HEK293 (cell line): ENCODE data around the gene EFHC1.

Experiments used
- CTCF ChIA-PET: fragments of 350-600 bp; formaldehyde crosslinking; extraction: SDS; loops from one replicate; lab custom pipeline; 2021; ENCODE audit warnings: antibody characterized with exemption; lab: Yijun Ruan, JAX
- POLR2A ChIA-PET: fragments of 300-600 bp; formaldehyde crosslinking; extraction: SDS; loops from one replicate; lab custom pipeline; 2020; ENCODE audit warnings: antibody characterized with exemption, inconsistent platforms; lab: Yijun Ruan, JAX
- H3K27ac ChIP-seq: fragments of 200-500 bp; sonication (Bioruptor generic); 2 replicates; pipeline ENCODE4 v1.5.1; 2014; ENCODE audit warnings: low read depth, low read length, control low read depth, inconsistent platforms; ENCODE audit errors: extremely low read depth
- H3K36me3 ChIP-seq, 2 experiments: fragments of 200-500 bp in 1 of 2; sonication (Bioruptor generic) in 1 of 2; 1 replicate in 1 of 2; 2 replicates in 1 of 2; pipeline ENCODE4 v1.5.1; 2014 to 2017; ENCODE audit warnings: inconsistent platforms in 2 of 2, low read length in 2 of 2; ENCODE audit not compliant: control insufficient read depth in 2 of 2, insufficient read depth in 1 of 2
- H3K4me1 ChIP-seq: fragments of 200-500 bp; sonication (Bioruptor generic); 2 replicates; pipeline ENCODE4 v1.5.1; 2014; ENCODE audit warnings: mild to moderate bottlenecking, low read length, inconsistent platforms; ENCODE audit not compliant: control insufficient read depth, insufficient read depth
- H3K4me3 ChIP-seq: 2 replicates; pipeline ENCODE4 v1.5.1; 2011; ENCODE audit warnings: low read depth, mild to moderate bottlenecking, control low read depth, low read length, moderate library complexity
- H3K9me3 ChIP-seq: fragments of 200-500 bp; sonication (Bioruptor generic); 2 replicates; pipeline ENCODE4 v1.5.1; 2014; ENCODE audit warnings: low read depth, low read length, inconsistent platforms; ENCODE audit not compliant: control insufficient read depth, insufficient read depth
- BCL6B ChIP-seq: fragments of 450-650 bp; formaldehyde crosslinking; IDR thresholded peaks from 2 replicates; pipeline ENCODE4 v1.5.1; 2017; ENCODE audit warnings: missing biosample characterization, missing genetic modification characterization
- GLI4 ChIP-seq: fragments of 450-650 bp; formaldehyde crosslinking; IDR thresholded peaks from 2 replicates; pipeline ENCODE4 v1.5.1; 2016; ENCODE audit warnings: missing biosample characterization, missing genetic modification characterization
- PBX3 ChIP-seq: sonication (generic); formaldehyde crosslinking; IDR thresholded peaks from 2 replicates; pipeline ENCODE4 v1.8.1; 2022; ENCODE audit warnings: mild to moderate bottlenecking, moderate library complexity, missing genetic modification reagents
- PRDM4 ChIP-seq: fragments of 450-650 bp; formaldehyde crosslinking; IDR thresholded peaks from 2 replicates; pipeline ENCODE4 v1.5.1; 2017; ENCODE audit warnings: missing biosample characterization, missing genetic modification characterization
- SP7 ChIP-seq: fragments of 450-650 bp; formaldehyde crosslinking; IDR thresholded peaks from 2 replicates; pipeline ENCODE4 v1.5.1; 2016; ENCODE audit warnings: missing biosample characterization, missing genetic modification characterization
- ZBTB11 ChIP-seq: fragments of 450-650 bp; formaldehyde crosslinking; conservative IDR thresholded peaks from 2 replicates; pipeline ENCODE4 v1.5.1; 2016; ENCODE audit warnings: low read depth, missing biosample characterization, missing genetic modification characterization
- ZBTB48 ChIP-seq: fragments of 450-650 bp; formaldehyde crosslinking; IDR thresholded peaks from 2 replicates; pipeline ENCODE4 v1.5.1; 2016; ENCODE audit warnings: missing biosample characterization, missing genetic modification characterization
- ZEB2 ChIP-seq: fragments of 450-650 bp; formaldehyde crosslinking; IDR thresholded peaks from 2 replicates; pipeline ENCODE4 v1.5.1; 2016; ENCODE audit warnings: missing biosample characterization, missing genetic modification characterization
- ZFP41 ChIP-seq: fragments of 450-650 bp; formaldehyde crosslinking; IDR thresholded peaks from 2 replicates; pipeline ENCODE4 v1.5.1; 2016; ENCODE audit warnings: missing biosample characterization, missing genetic modification characterization, borderline replicate concordance
- ZNF132 ChIP-seq: fragments of 450-650 bp; formaldehyde crosslinking; IDR thresholded peaks from 2 replicates; pipeline ENCODE4 v1.5.1; 2017; ENCODE audit warnings: missing biosample characterization, missing genetic modification characterization, borderline replicate concordance
- ZNF138 ChIP-seq: fragments of 450-650 bp; formaldehyde crosslinking; IDR thresholded peaks from 2 replicates; pipeline ENCODE4 v1.5.1; 2016; ENCODE audit warnings: missing biosample characterization, missing genetic modification characterization, borderline replicate concordance
- ZNF157 ChIP-seq: fragments of 450-650 bp; formaldehyde crosslinking; IDR thresholded peaks from 2 replicates; pipeline ENCODE4 v1.5.1; 2016; ENCODE audit warnings: missing biosample characterization, missing genetic modification characterization
- ZNF19 ChIP-seq: fragments of 450-650 bp; formaldehyde crosslinking; IDR thresholded peaks from 2 replicates; pipeline ENCODE4; 2016; ENCODE audit warnings: missing biosample characterization, missing genetic modification characterization, low read depth
- ZNF223 ChIP-seq: fragments of 450-650 bp; formaldehyde crosslinking; IDR thresholded peaks from 2 replicates; pipeline ENCODE4 v1.5.1; 2016; ENCODE audit warnings: missing biosample characterization, missing genetic modification characterization
- ZNF335 ChIP-seq: fragments of 450-650 bp; formaldehyde crosslinking; conservative IDR thresholded peaks from 2 replicates; pipeline ENCODE4 v1.5.1; 2016; ENCODE audit warnings: missing biosample characterization, missing genetic modification characterization
- ZNF398 ChIP-seq: fragments of 450-650 bp; formaldehyde crosslinking; IDR thresholded peaks from 2 replicates; pipeline ENCODE4 v1.5.1; 2017; ENCODE audit warnings: missing biosample characterization, missing genetic modification characterization
- ZNF558 ChIP-seq: fragments of 450-650 bp; formaldehyde crosslinking; IDR thresholded peaks from 2 replicates; pipeline ENCODE4 v1.5.1; 2016; ENCODE audit warnings: missing biosample characterization, missing genetic modification characterization
- ZNF580 ChIP-seq: fragments of 450-650 bp; formaldehyde crosslinking; IDR thresholded peaks from 2 replicates; pipeline ENCODE4 v1.5.1; 2016; ENCODE audit warnings: missing biosample characterization, missing genetic modification characterization
- ZNF623 ChIP-seq: fragments of 450-650 bp; formaldehyde crosslinking; IDR thresholded peaks from 2 replicates; pipeline ENCODE4 v1.5.1; 2016; ENCODE audit warnings: missing biosample characterization, missing genetic modification characterization
- ZNF654 ChIP-seq: fragments of 450-650 bp; formaldehyde crosslinking; IDR thresholded peaks from 2 replicates; pipeline ENCODE4 v1.5.1; 2016; ENCODE audit warnings: low read depth, missing biosample characterization, missing genetic modification characterization
- ZNF692 ChIP-seq: fragments of 450-650 bp; formaldehyde crosslinking; IDR thresholded peaks from 2 replicates; pipeline ENCODE4 v1.5.1; 2016; ENCODE audit warnings: missing biosample characterization, missing genetic modification characterization

EFHC1 gene

GRCh38 chr6:52496631-52497030 lies 76.5 kb downstream of the EFHC1 start:
- Histone ChIP-seq H3K27ac (no peak overlapping the region), H3K4me3 (no peak overlapping the region)
- TF ChIP-seq PRDM4 (tag by site-specific recombination): no peak
- TF ChIP-seq ZNF335 (tag by site-specific recombination): no peak
- TF ChIP-seq ZNF580 (tag by site-specific recombination): no peak
- no peak for TF ChIP-seq ZNF223 (tag by site-specific recombination)
- no peak for TF ChIP-seq GLI4 (tag by site-specific recombination)
- TF ChIP-seq ZNF157 (tag by site-specific recombination): no peak
- TF ChIP-seq PBX3 (CRISPR knock-in tag): no peak
- TF ChIP-seq ZBTB48: no peak
- TF ChIP-seq ZNF132: no peak
- no peak for TF ChIP-seq ZNF623
- TF ChIP-seq, all 188 proteins: peak for 0
- ChIA-PET POLR2A (interaction anchor here (1.0 kb wide), 1 partner anchor 80 kb away, joined by 5 read pairs; the partner anchor contains the start of gene TRAM2), CTCF (interaction anchor here (0.6 to 1.8 kb wide), 7 partner anchors 26 to 942 kb away, joined by 3 to 10 read pairs (median 4); no protein-coding TSS in a partner anchor)
- Histone ChIP-seq H3K9me3 (no peaks in the 10 kb centered on the region), H3K4me1 (peaks cover 10% of the 10 kb centered on the region), H3K36me3 (peaks cover 0 to 4% of the 10 kb centered on the region in 2 experiments; a peak in 1 of 3 replicates)

GRCh38 chr6:52497652-52498408 lies 77.7 kb downstream of the EFHC1 start:
- no peaks in the 10 kb centered on the region for H3K9me3 ChIP-seq
- peaks cover 0 to 11% of the 10 kb centered on the region in 2 experiments; a peak in 1 of 3 replicates for H3K36me3 ChIP-seq
- POLR2A ChIA-PET: interaction anchor here (1.4 to 1.8 kb wide), 3 partner anchors 15 to 79 kb away, joined by 3 to 9 read pairs (median 3); partner anchors contain the start of genes EFHC1 and TRAM2
- CTCF ChIA-PET: interaction anchor here (0.7 to 3.3 kb wide), 2 partner anchors 74 to 81 kb away, joined by 3 to 20 read pairs; no protein-coding TSS in a partner anchor
- no peak overlapping the region for H3K27ac ChIP-seq
- H3K4me3 ChIP-seq: no peak overlapping the region
- peaks cover 10% of the 10 kb centered on the region for H3K4me1 ChIP-seq
- TF ChIP-seq ZNF654 (tag by site-specific recombination) (no peak), ZFP41 (no peak), ZNF692 (tag by site-specific recombination) (peak; percentile 43), ZNF138 (no peak), BCL6B (no peak), ZNF398 (tag by site-specific recombination) (peak; percentile 31; the same call in 1 of the 2 replicates), ZNF19 (tag by site-specific recombination) (no peak), ZBTB11 (tag by site-specific recombination) (no peak), ZNF558 (tag by site-specific recombination) (peak; percentile 17; the same call in 1 of the 2 replicates), SP7 (tag by site-specific recombination) (0 out of 2 replicates have a peak, but pooled peaks have one; percentile 26), ZEB2 (tag by site-specific recombination) (peak; percentile 59)
